ENCODE measurements around the gene BRSK2.

Gene BRSK2

GRCh38 chr11:1511937-1512496, 122.3 kb downstream of the BRSK2 start:
- Histone ChIP-seq H3K27ac (ENCODE audit: extremely low read depth, low read depth, low read length) (no peak overlapping the region), H3K4me3 (ENCODE audit: low read depth, low read length) (no peak overlapping the region), H3K36me3 (ENCODE audit: control insufficient read depth in 2 of 2, insufficient read depth in 1 of 2, low read length in 2 of 2) (no peaks in the 10 kb centered on the region), H3K4me1 (ENCODE audit: control insufficient read depth, insufficient read depth, low read length) (no peaks in the 10 kb centered on the region), H3K9me3 (ENCODE audit: control insufficient read depth, insufficient read depth, low read depth, low read length) (no peaks in the 10 kb centered on the region)
- POLR2A ChIA-PET: no interaction called here
- CTCF ChIA-PET: no interaction called here
- TF ChIP-seq GLIS1 (tag by site-specific recombination; IDR thresholded peaks at IDR 0.05): 0 out of 2 replicates have a peak, but pooled peaks have one; percentile 15
- no peak for TF ChIP-seq INSM2 (tag by site-specific recombination; IDR thresholded peaks at IDR 0.05)

All from HEK293 (cell line).